Stimulated activated CD4-positive, alpha-beta T cell treated with anti-CD3 and anti-CD28 coated beads, Interleukin-4, amount 100 ng/mL, for 1 hour (primary cell): Measurements from ENCODE around the gene TMEM88.
A peak's percentile ranks its signal among the peaks of the same experiment; 100 is the strongest.
"Not testable (repeated sequence)": the region's sequence is repeated elsewhere in the genome, so short reads cannot be mapped to it uniquely, and the experiment has no call there.

ENCODE experiments used
- DNase-seq: peaks from one replicate; pipeline ENCODE4 v3.0.0-alpha.2; 2020

Gene TMEM88

DNA sequence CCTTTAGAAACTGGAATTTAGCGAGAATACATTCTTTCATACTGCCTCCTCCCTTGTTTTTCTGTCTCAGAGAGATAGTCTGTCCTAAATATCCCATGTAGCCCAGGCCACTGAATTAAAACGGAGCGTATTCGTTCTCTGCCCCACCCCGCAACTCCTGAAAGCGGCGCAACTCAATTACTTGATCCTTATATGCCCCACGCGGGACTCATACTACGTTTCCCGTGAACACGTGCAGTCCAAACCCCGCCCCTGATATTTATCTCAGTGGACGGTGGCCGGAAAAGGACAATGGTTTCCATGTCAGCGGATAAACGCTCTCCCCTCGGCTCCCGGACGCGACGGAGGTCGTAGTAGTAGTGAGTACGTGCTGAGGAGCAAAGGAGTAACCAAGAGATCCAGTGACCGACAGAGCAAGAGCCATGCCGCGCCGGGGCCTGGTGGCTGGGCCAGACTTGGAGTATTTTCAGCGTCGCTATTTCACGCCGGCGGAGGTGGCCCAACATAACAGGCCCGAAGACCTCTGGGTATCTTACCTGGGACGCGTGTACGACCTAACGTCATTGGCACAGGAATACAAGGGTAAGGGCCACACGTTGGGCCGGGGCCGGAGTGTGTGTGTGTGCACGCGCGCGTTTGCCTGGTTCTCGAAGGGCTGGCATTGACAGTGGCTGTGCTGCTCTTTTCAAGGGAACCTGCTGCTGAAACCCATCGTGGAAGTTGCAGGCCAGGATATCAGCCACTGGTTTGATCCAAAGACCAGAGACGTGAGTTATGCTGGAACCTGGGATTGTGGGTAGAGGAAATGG, 3.1 kb downstream of the TMEM88 start, which contains the start of gene CYB5D1:
Gene CYB5D1 (plus strand): TSS at position 291 of the 809 bp plus-strand sequence. CDS start 132 bp downstream, at position 423.
- DNase-seq = peak; percentile 81

DNA sequence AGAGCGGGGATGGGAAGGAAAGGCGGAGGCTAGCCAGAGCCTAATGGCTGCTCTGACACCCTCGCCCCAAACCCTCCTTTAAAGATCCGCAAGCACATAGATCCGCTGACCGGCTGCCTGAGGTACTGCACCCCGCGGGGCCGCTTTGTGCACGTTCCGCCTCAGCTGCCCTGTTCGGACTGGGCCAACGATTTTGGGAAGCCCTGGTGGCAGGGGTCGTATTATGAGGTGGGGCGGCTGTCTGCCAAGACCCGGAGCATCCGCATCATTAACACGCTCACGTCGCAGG, 3.6 kb downstream of the TMEM88 start:
- peak; percentile 46 for DNase-seq

DNA sequence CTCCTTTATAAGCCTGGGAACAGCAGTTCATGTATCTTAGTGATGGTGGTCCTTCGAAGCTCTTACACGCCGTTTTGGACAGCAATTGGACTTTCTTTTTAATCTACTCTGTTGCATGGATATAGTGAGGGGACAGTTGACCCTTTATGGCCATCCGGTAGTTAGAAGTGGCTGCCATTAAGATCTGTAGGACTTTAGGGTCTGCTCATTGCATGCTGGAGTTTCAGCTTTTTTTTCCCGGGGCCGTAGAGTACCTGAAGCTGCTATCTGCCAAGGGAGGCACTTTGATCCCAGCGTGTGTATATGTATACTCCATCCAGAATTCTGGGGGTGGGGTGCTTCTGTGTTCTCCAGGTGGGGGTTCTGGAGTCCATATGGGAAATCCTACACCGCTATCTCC, 4.2 kb downstream of the TMEM88 start:
- no peak for DNase-seq

DNA sequence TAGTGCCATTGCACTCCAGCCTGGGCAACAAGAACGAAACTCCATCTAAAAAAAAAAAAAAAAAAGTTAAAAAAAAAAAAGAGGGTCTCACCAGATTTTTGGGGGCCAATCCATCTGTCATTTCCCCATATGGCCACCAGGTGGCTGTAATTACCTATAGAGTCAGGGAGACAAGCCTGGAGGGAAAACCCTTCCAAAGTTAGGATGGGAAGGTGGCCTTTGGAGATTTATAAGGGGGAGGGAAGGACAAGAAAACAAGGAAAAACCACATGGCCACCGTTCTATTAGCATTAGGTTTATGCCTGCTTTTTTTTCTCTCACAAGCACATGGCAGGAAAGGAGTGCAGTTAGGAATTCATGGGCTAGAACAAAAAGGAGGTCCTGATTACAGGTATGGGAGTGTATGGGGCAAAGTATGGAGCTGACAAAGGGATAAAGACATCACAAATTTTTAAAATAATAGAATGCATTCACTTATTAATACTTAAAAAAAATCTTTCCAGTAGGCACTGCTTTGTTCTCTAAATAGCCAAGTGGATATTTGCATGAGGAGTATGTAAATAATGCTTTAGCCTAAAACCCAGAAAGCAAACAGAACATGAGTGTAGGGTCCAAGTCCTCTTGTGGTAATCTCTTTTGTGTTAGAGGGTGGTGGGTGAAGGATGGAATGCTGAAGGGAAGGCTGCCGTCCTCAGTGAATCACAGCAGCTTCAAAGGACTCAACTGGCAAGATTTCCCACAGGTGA, 8.0 kb downstream of the TMEM88 start:
- peak; percentile 27 for DNase-seq

DNA sequence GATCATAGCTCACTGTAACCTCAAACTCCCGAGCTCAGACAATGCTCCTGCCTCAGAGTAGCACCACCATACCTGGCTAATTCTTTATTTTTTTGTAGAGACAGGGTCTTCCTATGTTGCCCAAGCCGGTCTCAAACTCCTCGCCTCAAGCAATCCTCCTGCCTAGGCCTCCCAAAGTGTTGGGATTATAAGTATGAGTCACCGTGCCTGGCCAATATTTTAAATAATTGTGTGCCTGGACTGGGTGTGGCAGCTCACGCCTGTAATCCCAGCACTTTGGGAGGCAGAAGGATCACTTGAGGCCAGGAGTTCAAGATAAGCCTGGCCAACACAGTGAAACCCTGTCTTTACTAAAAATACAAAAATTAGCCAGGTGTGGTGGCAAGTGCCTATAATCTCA, 9.5 kb downstream of the TMEM88 start:
- DNase-seq = not testable (repeated sequence)

DNA sequence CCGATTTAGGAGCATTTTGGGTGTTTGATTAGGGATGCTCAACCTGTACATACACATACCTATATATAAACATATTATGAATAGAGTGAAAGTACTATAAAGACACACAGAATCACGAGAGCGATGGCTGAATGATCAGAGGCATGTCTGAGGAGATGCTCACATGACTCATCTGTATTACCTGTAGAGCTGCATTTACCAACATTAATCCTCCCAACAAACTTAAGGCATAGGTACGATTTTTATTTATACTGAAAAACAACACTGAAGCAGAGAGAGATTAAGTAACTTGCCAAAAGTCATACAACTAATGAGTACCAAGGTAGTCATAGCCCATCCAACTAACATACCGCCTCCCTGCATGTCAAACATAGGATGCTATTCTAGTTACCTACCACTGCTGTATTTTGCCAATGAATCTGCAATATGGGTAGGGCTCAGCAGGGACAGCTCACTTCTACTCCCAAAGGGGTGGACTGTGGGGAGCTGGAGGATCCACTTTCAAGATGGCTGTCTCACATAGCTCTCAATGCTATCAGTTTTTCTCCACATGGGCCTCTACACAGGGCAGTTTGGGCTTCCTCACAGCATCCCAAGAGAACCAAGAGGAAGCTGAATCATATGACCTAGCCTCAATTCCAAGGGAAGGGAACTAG, 10.3 kb downstream of the TMEM88 start:
- DNase-seq = no peak

DNA sequence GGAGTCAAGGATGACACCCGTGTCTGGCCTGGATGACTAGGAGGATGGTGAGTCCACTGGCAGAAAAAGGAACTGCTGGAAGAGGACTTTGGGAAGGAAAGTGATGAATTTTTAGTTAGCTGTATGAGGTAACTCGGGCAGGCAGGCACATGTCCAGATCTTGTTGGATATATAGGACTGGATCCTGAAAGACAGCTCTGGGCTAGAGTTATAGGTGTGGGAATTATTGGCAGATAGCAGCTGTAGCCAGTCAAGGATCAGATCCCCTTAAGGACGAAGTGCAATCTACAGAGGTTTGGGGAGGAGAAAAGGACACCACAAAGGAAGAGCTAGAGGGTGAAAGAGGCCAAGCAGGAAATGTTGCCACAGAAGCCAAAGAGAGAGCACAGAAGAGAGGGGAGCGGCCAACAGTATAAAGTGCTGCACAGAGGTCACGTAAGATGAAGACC, 13.0 kb downstream of the TMEM88 start:
- no peak for DNase-seq

DNA sequence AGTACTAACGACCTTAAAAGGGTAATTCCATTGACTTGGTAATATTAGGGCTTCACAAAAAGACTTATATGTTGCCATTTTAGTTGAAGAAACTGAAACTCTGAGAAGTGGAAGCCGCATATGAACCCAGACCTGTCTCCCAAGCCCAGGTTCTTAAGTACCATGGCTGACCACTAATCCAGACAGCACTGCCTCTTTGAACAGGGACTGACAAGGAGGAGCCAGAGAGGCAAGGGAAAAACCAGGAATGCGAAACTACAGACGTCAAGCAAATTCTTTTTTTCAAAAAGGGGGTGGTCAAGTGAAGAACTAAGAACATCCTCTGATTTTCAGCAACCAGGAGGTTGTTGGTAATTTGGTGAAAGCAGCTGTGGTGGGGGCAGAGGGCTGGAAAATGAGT, 18.2 kb downstream of the TMEM88 start:
- DNase-seq = no peak

DNA sequence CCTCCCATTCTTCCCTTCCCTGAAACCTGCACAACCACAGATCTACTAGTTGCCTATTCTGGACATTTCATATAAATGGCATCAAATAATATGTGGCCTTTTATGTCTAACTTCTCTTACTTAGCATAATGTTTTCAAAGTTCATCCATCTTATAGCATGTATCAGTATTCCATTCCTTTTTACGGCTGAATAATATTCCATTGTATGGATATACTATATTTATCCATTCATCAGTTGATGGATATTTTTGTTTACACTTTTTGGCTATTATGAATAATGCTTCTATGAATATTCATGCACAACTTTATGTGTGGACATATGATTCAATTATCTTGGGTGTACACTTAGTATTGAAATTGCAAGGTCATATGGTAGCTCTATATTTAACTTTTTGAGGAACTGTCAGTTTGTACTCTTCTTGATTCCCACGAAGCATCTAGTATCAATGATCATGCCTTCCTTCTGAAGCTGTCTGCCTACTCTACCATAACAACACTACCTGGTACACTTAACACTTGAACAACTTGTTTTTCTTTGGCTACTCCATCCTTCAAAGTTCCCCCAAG, 21.0 kb downstream of the TMEM88 start:
- no peak for DNase-seq

DNA sequence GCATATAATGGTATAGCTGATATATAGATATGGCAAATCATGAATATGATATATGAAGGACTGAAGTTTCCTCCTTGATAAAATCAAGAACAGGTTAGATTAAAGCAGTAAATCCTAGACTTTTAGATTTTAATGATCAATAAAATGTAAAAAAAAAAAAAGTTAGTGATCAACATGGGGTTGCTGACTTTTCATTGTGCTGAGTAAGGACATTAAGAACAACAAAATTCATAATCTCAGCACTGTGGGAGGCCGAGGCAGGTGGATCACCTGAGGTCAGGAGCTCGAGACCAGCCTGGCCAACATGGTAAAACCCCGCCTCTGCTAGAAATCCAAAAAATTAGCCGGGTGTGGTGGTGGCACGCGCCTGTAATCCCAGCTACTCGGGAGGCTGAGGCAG, 23.4 kb downstream of the TMEM88 start:
- no peak for DNase-seq

DNA sequence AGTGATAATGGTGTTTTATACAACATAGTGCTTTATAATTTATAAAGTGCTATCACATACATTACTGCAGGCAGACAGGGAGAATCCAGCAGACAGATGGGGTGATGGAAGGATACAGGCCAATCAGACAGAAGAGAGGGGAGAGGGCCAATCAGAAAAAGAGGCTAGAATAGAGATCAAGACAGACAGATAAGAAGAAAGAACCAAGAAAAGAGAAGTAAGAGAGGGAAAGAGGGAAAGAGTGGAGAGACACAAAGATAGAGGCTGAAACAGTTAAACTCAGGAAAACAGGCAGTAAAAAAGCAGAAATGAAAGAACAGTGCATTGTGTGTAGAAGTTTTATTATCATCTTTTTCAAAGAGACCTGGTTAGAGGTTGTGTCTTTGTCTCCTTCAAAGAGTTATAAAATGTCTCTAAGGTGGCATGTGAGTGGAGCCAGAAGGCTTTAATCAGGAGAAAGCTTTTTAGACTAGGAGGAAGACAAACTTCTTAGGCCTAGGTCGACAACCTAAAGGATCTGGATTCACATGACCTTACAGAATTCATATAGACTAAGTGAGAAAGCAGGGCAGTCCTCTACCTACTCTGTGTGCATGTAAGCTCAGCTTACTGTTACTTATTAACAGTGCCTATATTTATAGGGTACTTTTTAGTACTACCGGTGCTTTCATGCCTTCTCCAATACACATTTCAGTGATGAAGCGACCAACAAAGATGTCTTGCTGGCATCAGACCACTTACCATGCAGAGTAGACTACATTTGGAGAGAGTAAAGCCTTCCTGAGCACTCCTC, 25.4 kb downstream of the TMEM88 start:
- DNase-seq = no peak

DNA sequence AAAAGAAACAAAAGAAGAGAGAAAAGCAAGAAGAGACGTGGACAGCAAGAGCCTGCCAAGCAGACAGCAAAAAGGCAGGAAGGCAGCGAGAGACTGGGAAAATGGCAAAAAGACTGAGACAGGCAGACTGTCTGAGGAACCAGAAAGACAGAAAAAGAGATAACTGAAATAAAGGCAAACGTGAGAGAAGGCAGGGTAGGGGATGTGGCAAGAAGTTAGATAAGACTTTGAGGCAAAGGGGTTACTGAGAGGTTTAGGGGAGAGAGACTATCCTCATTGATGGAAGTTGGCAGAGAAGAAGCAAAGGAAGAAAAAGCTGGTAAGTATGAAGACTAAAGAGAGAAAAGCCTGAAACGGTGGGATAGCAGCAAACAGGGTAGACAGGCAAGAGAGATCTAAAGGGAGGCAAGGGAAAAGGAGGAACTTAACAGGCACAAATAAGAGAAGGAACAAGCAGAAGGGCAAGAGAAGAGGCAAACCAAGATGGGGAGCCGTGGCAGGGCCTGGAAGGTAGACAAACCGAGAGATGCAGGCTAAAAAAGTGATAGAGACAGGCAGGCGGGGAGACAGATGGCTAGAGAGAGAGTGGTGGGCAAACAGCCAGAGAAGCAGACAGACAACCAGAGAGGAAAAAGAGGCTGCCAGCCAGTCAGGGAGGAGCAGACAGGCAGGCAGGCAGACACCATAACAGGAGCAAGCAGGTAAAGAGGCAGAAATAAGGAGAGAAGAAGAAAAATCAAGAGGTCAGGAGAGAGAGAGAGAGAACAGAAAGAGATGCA, 26.6 kb downstream of the TMEM88 start:
- DNase-seq = no peak

DNA sequence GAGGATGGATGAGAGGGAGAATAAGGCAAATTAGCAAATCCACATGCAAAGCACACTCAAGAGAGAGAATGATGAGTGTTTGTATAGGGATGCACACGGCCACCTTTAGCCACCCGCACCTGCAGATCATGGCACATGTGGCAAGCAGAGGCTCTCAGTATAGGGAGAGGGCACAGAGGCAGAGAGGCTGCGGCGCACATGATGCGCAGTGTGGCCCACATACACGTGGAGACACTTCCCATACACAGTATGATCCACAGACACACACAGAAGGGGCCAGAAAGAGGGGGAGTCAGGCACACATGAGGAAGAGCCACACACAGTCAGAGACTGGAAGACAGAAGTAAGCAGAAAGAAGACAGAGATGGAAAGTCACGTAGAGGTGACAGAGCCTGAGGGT, 27.2 kb downstream of the TMEM88 start:
- DNase-seq = peak; percentile 15

DNA sequence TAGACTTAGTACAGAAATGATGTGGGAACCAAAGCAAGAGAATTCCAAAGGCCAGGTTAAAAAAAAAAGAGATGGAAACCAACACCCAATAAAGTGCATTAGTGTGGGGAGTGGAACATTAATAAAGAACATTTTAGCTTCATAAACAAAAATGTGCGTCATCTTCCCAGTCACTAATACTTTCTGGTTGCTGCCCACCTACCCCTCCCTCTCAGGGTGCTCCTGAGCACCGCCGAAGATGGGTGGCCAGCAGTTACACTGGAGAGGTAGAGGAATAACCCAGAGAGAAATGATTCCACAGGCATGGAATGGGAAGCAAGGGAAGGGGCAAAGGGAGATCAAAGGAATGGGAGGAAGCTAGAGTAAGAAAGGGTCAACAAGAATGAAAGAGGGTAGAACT, 27.8 kb downstream of the TMEM88 start:
- DNase-seq = no peak

DNA sequence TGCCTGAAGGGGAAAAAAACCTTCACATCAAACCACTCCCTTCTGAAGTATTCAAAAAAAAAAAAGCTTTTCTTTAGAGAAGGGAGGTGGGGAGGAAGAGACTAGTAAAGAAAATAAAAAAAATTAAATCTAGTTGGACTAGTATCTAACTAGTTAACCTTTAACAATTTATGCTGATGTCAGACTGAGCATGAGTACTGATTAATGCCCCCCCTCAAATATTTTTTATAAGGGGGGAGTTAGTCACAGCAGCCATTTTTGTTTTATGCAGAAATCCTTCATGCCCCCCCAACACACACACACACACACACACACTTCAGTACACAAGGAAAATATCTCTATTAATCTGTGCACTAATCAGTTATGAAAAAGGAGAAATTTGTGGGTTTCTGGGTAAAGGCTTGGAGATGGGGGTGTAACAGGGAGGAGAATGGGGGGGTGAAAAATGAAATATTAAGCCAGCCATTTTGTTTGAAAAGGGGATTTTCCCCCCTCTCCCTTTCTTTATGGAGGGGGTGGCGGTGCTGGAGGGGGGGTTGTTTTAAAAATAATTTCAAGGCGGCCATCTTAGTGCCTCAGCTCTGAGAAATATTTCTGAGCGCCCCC, 29.0 kb downstream of the TMEM88 start:
- peak; percentile 44 for DNase-seq

DNA sequence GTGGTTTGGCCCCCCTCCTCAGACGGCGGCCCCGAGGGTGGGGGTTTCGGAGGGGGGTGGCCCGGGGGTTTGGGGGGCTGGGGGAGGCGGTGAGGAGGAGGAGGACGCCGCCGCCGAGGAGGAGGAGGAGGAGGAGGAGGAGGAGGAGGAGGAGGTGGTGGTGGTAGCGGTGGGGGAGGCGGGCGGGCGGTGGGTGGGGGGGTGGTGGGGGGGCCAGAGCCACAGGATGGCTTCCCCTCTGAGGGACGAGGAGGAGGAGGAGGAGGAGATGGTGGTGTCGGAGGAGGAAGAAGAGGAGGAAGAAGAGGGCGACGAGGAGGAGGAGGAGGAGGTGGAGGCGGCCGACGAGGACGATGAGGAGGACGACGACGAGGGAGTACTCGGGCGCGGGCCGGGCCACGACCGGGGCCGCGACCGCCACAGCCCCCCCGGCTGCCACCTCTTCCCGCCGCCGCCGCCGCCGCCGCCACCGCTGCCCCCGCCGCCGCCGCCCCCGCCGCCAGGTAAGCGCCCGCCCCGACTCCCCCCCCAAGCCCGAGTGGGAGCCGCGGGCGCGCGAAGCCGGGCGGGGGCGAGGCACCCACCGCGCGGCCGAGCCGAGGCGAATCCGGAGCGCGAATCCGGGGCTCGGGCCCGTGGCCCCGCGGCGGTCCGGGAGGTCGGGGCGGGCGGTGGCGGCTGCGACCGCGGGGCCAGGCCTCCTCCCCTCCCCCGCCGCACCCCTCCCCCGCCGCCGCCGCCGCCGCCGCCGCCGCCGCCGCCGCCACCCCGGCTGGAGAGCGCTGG, 29.9 kb downstream of the TMEM88 start:
- DNase-seq = peak; percentile 57

DNA sequence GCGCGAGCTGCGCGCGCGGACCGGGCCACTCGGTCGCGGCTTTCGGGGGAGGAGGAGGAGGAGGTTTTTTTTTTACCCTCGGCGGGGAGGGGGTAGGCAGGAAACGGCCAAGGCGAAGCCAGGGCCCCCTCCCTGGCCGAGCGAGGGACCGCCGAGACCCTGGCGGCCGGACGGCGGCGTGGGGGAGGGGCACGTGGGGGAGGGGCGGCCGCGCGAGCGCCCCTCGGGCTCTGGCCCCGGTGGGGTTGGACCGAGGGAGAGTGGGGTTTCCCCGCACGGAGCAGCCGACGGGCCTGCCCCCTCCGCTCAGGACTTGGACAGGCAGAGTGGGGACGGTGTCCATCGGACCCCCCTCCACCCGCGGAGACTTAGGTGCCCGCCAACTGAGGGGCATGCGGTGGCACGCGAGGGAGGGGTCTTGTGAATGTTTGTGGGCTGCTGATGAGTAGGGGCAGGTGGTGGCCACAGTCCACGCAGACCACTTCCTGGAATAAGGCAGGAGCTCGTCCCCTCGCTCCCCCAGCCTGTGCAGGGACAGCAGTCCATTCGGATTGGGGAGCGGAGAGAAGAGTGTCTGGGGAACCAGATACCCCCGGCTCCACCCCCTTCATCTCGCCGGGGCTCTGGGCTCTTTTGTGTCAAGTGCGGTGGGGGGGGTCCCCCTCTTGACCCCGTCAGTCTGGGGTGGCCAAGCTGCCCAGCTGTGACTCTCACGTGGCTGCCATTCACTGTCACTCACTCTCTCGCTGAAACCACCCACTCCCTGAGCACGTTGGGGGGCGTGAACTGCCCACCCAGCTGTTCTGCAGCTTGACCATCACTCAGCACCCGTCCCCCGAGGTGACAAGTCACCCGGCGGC, 30.7 kb downstream of the TMEM88 start:
- peak; percentile 37 for DNase-seq

DNA sequence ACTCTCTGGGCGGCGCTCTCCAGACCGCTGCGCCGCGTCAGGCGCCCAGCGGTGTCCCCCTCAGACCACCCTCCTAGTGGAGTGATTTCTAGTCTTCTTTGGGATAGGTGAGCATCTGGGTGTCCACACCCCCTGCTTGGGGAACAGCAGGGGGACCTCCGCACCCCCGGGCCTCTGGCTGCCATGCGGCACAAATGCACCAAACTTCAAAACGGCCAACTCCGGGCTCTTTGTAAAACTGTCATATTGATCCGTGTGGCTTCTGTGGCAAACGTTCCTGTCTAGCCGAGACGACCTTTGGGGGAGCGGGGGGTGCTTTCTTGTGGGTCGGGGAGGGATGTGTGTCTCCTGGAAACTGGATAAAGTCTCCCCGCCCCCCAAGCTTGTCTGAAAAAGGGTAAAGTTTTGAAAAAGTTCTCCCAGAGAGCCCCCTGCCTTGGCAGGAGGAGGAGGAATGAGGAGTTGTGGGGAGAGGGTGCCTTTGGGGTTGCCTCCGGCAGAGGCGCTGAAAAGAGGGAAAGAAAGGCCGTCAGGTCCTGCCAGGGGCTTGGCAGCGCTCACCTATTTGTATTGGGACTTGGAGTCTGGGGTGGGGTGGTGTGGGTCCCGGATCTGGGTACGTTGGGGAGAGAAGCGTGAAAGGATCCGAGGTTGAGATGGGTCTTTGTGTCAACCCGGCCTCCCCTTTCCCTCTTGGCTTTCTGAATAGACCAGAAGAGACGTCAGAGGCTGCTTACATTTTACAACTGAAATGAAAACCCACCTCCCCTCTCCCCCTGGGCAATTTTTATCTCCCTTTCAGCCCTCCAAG, 31.6 kb downstream of the TMEM88 start:
- DNase-seq = peak; percentile 44

DNA sequence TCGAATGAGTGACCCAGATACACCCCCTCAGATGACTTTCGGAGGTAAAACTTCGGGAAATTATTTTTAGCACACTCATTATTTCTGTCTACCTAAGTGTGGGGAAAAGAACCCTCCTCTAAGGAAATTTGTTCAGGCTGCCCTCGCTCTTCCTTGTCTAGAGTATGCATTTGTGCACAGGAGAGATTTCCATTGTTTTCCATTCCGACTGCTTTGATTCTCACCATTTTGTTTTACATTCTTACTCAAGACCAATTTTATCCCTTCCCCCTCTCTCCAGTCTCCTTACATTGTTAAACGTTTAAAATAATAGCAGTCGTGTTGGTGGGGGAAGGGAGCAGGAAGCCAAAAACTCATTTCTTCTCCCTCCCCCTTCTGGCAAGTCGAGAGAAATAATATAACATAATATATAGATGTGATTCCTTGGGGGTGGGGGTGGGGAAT, 32.2 kb downstream of the TMEM88 start:
- no peak for DNase-seq
